GM18499 (cell line): ENCODE results near the gene KCNK3.
"Not testable (repeated sequence)": the region's sequence is repeated elsewhere in the genome, so short reads cannot be mapped to it uniquely, and the experiment has no call there.

ENCODE experiments used
- ATAC-seq: cut with Tn5 transposase; IDR thresholded peaks from one replicate; pipeline ENCODE4 v1.9.1; 2021; ENCODE audit warnings: moderate number of reproducible peaks; ENCODE audit not compliant: insufficient read depth, unreplicated experiment

Gene KCNK3

DNA sequence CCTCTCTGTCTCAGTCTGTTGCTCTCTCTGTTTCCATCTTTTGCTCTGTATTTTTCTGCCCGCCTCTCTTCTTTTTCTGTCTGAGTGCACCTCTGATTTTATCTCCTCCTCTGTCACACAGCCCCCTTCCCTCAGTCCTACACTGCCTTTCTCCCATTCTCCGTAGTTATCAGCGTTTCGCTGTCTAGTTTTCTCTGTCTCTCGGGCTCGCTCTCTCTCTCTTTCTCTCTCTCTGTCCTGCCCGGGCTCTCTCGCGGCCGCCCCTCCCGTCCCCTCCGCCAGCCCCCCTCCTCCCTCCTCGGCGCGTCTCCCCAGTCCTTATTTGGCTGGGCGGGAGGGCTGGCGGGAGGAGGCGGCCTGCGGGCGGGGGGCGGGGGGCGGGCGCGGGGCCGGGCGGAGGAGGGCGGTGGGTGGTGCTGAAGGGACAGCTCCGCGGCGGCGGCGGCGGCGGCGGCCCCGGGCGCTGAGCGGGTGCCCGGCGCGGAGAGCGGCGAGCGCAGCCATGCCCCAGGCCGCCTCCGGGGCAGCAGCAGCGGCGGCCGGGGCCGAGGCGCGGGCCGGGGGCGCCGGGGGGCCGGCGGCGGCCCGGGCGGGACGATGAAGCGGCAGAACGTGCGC lies at the start of gene KCNK3:
Gene KCNK3, plus strand, starts transcription at position 444 of the 618 bp plus-strand sequence. Its CDS starts 154 bp downstream, at position 598.
- ATAC-seq = no peak

DNA sequence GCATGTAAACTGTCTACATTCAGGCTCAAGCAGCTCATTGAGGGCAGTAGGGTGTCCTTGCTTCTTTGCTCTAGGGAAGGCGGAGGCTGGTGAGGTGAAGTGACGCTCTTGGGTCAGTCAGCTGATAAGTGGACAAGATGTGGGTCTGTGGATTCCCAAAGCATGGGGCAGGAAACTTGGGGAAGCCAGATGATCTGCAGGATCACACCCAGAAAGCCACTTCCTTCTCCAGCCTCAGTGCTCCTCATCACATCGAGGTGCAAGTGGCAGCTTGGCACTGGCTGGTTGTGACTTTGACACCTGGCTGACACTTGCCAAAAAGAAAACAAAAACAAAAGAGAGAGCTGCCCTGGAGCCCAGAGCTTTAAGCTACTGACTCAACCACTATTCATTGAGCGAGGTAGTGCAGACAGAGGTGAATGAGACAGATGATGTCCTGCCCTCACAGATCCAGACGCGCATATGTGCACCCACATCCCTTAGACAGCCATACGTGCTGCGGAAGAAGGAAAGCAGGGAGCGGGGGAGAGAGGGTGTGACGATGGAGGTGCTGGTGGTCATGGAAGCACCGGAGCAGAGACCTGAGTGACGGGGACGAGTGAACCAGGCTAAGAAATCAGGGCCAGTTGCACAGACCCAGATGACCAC lies 48.2 kb upstream of the KCNK3 start:
- ATAC-seq = no peak

DNA sequence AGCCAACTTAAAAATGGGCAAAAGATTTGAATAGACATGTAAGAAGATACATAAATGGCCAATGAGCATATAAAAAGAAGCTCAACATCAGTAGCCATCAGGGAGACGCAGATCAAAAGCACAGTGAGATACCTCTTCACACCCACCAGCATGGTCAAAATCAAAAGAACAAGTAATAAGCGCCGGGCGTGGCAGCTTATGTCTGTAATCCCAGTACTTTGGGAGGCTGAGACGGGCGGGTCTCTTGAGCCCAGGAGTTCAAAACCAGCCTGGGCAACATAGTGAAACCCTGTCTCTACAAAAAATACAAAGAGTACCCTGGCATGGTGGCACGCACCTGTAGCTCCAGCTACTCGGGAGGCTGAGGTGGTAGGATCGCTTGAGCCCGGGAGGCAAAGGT lies 46.8 kb upstream of the KCNK3 start:
- no peak for ATAC-seq

DNA sequence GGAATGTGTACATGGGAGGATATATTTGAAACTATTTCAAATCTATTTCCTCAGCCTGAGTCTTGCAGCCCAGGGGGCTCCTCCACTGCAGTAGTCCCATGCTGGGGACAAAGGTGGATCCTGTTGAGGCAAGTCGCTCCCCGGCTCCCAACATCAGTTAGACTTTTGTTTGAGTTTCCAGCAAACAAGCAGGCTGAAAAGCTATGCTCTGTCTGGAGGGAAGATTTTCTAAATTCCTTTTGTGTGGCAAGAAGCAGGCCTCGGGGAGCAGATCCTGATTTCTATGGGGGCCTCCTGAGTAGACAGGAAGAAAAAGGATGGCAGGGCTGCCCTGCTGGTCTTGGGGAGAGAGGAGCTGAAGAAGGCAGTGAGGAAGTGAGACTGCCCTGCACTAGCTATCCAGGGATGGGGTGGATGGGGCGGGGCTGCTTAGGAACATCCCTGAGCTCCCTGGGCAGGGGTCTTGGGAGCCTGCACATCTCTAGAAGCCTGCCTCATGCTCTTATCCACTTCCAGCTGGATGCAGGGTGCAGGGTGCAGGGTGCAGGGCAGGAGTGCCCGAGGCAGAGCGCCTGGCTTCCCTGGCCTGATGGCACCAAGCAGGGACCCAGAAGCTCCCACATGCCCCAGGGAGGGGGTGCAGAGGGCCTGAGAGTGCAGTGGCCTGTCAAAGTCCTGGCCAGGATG lies 45.4 kb upstream of the KCNK3 start:
- ATAC-seq = no peak

DNA sequence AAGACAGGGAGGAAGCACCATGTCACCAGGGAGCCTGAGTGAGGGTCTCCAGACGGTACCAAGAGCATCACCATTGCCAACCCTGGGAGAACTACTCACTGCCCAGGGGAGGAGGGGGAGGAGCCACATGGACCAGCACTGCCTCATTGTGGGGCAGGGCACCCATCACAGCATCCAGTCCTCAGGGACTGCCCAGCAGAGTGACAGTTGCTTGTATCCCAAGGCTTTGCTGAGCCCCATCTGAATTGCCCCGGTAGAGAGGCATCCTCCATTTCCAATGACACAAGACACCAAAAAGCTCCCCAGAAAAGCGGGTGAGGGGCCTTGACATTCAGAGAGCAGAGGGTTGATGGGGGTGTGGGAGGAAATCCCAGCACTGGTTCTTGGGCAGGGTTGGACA lies 44.5 kb upstream of the KCNK3 start:
- no peak for ATAC-seq

DNA sequence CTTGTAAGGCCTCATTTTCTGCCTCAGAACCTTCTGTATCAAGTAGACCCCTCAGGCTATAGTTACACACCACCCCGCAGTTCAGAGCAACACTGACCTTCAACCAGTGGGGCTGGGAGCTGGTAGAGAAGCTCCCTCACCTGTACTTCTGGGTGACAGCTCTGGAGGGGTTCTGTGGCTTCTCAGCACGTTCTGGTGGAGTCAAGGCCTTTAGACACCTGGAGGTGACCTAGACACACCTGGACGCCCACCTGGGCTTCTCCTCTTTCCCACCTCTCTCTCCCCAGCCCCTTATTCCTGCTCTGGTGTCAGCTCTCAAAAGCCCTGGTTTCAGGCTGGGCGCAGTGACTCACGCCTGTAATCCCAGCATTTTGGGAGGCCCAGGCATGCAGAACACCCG lies 44.0 kb upstream of the KCNK3 start:
- ATAC-seq = no peak

DNA sequence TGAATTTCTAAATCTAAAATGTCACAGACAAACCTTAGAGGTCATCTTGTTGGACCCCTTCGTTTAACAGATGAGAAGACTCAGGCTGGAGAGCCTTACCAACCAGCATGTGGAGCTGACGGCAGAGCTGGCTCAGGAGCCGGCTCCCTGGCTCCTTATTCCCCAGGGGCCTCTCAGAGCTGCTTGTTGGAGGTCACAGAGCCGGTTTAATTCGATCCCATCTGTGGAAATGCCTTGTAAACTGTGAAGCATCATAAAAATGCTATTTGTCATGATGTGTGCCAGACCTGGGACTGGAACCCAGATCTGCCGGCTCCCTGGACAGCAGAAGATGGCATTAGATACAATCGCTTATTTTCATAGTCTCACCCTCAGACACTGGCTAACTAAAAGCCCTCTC lies 43.2 kb upstream of the KCNK3 start:
- ATAC-seq = no peak

DNA sequence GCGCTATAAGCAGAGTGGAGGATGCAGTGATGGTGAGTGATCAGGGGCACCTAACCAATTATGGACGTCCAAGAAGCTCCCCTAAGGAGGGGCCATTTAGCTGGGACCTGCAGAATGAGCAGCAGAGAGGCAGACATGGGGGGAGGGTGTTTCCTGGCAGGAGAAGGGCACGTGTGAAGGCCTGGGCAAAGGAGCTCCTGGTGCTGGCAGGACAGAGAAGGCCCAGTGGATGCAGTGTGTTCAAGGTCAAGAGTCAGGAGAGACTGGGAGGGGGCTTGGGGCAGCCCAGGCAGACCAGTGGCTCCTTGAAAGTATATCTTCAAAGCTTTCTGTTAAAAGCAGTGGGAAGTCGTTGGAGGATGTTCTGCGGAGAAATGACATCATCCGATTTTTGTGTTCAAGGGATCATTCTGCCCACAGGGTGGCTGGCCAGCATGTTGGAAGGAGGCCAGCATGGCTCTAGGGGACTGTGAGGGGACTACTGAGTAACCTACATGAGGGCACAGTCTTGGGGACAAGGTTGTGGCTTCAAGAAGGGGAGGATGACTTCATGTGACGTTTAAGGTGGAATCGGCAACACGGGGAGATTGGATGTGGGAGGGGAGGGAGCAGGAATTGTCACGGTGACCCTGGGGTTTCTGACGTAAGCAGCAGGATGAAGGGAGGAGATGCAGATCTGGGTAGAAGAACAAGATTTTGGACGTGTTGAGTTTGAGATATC lies 42.4 kb upstream of the KCNK3 start:
- ATAC-seq = no peak

DNA sequence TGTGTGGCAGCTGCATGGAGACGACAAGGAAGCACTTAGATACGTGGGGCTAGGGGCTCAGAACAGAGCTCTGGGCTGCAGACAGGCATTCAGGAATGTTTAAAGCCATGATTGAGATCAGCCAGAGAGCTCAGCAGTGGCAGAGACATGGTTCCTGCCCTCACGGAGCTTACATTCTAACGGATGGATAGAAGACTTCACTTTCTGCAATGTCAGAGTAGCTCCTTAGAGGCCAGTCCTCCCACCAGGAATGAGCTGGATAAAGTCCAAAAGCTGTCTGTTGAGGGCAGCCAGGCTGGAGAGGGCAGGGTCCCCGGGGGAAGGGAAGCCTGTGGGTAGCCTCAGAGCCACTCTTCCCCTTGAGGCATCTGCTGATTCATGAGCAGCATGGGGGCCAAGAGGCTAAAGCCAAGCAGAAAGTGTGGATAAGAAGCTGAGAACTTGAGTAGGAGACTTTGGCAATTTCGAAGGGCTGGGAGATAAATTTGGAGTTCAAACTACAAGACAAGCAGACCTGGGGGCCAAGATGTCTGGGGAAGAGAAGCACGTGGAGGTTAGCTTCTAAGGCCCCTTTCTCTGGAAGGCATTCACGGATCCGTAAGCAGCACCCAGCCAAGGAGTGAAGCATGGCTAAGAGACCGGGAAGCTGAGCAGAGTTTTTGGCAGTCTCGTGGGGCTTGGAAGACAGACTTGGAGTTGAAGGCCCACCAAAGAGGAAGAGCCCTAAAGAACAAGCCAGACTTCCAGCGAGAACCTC lies 41.6 kb upstream of the KCNK3 start:
- no peak for ATAC-seq

DNA sequence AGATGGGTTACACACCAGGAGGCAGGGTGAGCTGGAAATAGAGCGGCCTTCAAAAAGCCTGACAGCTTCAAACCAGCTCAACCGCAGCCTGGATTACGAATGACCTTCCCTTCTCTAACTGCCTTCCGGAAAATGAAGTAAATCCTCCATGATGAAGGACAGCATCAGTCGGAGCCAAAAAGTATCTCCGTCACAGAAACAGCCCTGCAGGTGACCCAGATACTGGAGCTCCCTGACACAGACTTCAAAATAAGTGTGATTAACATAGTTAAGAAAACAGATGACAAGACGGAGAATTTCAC lies 41.1 kb upstream of the KCNK3 start:
- ATAC-seq = no peak

DNA sequence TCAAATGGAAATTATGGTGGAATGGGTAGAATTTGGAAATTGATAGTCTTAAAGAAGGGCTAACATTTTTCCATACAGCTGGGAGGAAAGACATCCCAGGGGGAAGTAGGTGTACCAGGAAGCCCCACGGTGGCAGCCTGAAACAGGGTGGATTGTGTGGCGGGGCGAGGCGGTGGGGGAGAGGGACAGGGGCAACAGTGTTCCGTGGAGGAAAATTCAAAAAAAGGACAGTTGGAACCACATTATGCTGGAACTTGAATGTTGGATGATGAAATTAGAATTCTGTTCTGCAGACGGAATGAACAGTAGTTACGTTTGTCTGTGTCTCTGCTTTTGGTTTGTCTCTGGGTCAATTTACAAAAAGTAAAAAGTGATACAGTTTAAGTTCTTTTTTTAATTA lies 40.7 kb upstream of the KCNK3 start:
- ATAC-seq = no peak

DNA sequence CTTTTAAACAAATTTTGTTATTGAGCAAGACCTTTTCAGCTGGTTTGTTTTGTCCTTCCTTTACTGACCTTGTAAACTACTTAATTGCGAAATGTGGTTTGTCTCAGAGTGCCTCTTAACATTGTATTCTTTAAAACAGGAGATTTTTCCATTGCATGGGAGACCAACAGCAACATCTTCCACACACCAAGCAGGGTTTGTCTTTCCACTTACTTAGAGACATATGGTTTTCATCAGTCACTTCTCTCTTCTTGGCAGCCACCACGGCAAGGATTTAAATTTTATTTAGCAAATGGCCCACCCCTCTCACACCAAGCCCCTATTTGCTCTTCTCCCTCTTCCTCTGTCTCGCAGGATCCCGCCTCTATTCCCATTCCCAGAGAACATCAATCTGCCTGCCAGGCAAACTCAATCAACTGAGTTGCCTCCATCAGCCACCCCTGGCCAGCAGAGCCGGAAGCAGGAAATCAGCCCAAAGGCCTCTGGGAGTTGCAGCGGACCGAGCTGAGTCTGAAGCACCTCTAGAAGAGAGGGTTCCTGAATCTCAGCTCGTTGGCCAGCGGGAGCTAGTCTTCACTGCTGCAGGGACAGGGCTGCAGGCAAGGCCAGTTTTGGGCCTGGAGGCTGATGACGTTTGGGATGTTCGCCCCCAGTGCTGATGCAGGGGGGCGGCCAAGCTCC lies 40.0 kb upstream of the KCNK3 start:
- ATAC-seq = no peak

DNA sequence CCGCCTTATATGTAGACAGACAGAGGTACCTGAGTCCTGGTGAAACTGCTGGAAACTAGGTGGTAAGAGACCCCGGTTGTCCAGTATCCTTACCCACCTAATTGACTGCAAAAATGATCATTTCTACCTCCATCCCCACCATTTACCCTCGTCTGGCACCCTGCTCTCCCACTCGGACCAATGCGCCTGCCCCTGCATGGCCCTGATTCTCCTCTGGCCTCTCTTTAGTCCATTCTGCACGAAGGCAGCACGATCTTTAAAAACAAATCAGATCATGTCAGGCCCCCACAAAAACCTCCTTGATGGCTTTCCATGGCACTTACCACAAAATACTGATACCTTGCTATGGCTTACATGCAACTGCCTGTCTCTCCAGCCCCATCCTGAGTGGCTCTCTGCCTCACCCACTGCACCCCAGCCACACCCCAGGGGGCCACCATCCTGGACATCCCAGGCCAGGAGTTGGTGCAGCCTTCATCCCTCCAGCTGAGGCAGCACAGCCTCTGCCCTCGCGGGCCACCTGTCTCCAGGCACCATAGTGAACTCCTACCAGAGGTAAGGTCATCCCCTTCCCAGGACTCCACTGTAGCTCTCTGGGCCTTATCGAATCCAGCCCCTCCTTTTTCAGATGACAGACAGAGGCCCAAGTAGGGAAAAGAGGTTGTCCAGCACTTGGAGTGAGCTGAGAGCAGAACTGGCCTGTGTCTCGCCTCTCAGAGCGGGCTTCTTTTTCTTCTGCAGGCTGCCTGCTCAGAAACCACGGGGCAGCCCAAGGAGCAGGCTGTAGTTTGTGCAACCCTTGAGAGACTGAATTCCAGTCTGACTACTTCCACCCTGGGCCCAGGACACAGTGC lies 39.1 kb upstream of the KCNK3 start:
- no peak for ATAC-seq

DNA sequence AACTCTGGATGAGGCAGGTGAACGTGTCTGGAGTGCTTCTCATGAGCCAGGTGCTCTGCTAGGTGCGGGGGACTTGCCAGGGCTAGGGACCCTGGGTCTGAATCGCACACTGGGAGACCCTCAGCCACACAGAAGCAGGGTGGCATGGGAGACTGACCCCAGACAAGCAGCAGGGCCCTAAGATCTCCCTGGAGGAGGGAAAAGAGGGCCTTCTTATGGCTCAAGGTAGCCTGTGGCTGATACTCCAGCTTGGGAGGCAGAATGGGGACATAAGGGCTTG lies 38.5 kb upstream of the KCNK3 start:
- no peak for ATAC-seq

DNA sequence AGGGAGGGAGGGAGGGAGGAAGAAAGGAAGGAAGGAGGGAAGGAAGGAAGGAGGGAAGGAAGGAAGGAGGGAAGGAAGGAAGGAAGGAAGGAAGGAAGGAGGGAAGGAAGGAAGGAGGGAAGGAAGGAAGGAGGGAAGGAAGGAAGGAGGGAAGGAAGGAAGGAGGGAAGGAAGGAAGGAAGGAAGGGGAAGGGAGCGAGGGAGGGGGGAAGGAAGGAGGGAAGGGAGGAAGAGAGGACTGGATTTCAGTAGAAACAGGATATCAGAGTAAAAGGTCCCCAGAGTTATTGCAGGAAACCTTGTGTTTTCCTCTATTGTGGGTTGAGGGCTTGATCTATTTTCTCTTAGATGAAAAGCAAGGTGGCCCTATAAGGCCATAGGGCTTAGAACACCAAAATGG lies 37.4 kb upstream of the KCNK3 start:
- not testable (repeated sequence) for ATAC-seq

DNA sequence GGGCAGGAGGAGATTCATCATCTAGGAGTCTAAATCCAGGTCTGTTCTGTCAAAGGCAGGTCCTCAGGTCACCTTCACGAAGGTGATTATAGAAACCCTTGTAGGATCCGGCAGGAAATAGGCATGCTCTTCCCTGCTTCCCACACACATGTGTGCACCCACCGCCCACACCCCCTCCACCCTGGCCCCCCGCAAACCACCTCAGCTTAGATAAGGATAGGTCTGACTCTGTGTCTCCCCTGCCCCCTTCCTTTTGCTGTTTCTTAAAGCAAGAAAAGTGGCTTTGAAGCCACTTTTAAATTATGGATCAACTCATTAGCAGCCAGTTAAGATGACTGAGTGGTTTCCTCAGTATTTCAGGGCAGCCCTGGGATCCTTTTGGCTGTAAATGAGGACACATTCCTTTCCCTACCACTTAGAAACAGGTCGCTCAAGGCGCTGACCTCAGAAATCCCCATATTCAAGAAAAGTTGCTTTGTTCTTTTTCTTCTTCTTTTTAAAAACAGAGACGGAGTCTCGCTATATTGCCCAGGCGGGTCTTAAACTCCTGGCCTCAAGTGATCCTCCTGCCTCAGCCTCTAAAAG lies 36.8 kb upstream of the KCNK3 start:
- no peak for ATAC-seq

DNA sequence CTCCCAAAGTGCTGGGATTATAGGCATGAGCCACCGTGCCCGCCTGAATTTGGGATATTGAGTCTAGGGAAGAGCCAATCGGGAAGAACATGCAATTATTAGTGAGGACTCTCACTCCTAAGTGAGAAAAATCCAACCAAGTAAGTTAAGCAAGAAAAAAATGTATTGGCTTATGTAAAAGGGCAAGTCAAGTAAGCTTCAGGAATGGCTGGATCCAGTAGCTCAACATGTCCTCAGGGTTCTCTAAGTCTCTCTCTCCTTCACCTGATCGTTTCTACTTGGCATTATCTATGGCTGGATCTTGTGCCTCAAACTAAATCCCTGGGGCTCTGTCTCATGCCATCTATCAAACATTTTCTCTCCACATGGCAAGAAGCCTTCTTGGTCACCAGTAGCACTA lies 35.3 kb upstream of the KCNK3 start:
- no peak for ATAC-seq

DNA sequence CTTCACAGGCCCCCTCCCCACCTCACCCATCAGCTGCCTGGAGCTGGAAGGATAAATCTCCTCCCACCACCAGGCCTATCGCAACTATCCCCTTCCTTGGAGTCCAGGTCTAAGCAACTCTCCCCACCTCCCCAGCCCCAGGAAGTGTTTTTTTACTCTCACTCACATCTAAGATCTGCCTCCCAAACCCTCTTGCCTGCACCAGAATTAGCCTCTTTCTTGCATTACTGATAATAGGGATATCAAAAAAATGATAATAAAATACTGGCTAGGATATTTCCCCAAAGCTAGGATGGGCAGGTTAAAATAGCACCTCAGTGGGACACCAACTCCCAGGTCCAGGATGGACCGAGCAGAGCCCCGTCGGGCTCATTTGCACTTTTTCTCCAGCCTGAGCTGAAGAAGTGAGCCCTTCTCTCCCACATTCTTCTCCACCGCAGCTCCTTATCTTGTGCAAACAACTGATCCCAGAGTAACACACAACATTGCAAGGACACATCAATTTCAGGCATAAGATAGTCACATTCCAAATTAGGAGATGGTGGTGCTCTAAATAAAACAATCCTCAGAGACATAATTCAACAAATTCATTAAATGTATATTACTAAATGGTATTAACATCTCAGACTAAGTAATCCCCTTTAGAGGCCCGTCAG lies 33.7 kb upstream of the KCNK3 start:
- ATAC-seq = no peak
